Activated CD4-positive, alpha-beta T cell treated with anti-CD3 and anti-CD28 coated beads for 1 hour (primary cell): ENCODE measurements around the gene CTIF.

Experiments used
- DNase-seq: peaks from one replicate; pipeline ENCODE4 v3.0.0-alpha.2; 2020

The CTIF gene

DNA sequence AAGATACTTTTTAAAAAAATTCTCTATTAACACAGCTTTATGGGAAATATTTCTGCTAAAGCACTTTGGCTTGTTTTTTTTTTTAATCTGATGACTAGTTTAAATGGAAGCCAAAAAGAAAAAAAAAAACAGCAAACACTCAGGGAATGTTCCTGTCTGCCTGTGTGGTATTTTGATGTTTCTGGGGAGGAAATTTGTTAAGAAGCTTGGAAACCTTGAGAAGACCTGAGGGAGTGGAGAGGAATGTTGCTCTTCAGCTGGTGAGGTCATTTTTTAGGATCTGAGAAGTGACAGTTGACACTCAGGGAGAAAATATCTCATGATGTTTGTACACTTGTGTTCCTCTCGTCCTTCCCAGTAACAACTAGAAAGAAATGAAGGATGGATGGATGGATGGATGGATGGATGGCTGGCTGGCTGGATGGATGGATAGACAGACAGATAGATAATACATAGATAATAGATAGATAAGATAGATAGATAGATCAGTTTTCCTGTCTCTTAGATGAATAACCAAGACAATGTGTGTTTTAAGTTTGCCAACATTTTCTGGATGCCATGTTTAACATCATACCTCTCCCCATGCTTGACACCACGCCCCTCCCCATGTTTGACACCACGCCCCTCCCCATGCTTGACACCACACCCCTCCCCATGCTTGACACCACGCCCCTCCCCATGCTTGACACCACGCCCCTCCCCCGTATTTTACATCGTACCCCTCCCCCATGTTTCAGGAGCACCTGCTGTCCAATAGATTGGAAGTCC lies 84.8 kb downstream of the CTIF start:
- DNase-seq = no peak

DNA sequence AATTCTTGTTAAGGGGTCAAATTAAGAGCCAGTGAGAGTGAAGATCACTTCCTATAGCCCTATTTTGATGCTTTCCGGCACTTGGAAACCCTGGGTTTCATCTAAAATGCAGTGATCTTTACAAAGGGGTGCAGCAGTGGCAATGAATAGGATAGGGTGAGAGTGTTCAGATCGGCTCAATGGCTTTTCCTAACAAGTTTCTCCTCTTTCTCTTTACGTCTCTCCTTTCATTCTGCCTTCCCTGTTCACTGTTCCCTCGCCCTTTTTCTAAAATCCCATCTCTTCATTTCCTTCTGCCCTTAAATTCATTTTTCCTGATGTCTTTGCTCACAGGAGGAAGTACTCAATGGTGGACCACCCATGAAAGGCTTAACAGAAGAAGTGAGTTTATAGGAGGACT lies 86.0 kb downstream of the CTIF start:
- no peak for DNase-seq

DNA sequence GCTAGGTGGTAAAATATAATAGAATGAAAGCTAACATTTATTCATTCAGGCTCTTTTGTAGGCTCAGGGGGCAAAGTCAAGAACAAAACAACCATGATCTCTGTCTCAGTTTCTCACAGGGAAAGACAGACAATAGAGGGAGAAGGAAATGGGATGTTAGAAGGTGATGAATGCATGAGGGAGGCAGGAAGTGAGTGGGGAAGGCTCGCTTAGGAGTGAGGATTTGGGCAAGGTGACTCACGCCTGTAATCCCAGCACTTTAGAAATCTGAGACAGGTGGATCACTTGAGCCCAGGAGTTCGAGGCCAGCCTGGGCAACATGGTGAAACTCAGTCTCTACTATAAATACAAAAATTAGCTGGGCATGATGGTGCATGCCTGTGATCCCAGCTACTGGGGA lies 88.4 kb downstream of the CTIF start:
- DNase-seq = no peak

DNA sequence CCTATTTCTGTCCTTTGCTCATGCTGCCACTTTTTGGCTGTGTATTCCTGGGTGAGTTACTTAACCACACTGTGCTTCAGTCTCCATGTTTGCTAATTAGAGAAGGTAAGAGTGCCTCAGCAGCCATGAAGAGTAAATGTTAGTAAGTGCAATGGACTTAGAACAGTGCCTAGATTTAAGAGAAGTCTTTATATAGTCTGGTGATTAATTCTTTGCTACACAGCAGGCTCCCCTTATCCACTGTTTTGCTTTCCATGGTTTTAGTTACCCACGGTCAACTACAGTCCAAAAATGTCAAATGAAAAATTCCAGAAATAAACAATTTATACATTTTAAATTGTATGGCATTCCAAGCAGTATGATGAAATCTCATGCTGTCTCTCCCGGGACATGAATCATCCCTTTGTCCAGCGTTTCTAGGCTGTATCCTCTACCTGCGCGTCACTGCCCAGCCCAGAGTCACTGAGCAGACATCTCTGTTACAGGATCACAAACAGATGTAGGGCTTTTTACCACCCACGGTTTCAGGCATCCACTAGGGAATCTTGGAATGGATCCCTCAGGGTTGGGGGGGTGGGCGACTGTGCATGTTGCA lies 91.0 kb downstream of the CTIF start:
- DNase-seq = no peak

DNA sequence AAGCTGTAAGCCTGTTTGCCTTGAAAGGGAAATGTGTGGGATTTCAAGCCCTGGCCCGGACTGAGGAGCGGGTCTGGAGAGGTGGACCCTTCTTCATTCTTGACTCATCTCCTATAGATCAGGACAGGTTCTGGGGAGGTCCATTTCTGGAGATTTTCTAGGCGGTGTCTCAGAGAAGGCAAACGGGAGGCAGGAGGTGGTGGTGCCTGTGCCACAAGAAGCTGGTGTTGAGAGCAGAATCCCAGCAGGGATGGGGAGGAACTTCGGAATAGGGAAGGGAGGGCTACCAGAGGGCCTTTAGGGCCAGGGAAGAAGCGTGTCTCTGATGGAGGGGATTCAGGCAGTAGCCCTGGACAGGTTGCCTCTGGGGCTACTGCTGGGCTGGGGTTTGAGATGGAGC lies 93.0 kb downstream of the CTIF start:
- DNase-seq = no peak

DNA sequence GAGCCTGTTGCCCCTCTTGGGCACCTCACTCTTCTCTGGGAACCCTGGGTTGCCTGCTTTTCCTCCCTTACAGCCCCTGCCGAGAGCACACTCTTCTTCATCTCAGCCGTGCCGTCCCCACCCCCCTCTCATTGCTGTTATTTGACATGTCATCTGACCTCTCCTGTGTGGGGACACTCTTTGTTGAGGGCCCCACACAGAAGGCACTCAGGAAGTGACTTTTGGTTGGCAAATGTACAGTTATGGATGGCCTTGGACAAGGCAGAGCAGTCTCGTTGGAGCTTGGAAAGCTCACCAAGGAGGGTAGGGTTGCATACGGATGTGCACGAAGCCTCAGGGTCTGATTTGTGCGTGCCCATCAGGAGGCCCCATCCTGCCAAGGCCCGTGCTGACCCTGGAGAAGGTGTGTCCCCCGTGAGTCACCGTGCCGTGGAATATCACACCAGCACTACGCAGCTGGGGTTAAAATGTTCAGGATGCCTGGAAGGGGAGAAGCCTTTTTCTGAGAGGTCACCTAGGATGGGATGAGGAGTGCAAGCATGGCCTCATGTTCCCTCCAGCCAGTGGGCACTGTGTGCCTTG lies 93.9 kb downstream of the CTIF start:
- no peak for DNase-seq

DNA sequence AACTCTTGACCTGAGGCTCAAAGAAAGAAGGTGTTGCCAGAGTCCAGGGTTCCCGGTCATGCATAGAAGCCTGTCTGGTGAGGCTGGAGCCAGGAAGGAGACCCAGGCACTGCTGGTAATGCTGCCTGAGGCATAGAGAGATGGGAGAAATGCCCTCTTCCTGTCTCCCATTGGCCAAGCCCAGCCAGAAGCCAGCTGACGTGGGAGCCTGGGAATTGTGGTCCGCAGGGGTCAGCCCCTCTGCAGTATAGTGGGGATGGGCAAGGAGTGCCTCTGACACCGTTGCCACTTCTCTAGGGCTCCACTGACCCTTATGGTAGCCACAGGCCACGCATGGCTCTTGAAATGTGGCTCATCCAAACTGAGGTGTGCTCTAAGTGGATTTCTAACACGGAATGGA lies 95.7 kb downstream of the CTIF start:
- DNase-seq = no peak

DNA sequence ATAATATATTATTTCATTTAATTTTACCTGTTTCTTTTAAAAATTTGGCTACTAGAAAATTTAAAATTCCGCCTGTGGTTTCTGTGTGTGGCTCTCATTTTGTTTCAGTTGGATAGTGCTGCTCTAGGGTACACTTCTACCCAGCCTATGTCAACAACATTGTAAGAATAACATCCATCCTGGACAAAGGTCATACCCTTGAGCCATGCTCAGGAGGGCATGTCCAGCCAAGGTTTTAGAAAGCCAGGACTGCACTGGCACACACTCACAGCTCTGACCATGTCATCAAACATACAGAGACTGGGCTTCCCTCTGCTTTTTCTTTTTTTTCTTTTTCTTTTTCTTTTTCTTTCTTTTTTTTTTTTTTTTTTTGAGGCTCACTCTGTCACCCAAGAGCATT lies 96.1 kb downstream of the CTIF start:
- DNase-seq = no peak

DNA sequence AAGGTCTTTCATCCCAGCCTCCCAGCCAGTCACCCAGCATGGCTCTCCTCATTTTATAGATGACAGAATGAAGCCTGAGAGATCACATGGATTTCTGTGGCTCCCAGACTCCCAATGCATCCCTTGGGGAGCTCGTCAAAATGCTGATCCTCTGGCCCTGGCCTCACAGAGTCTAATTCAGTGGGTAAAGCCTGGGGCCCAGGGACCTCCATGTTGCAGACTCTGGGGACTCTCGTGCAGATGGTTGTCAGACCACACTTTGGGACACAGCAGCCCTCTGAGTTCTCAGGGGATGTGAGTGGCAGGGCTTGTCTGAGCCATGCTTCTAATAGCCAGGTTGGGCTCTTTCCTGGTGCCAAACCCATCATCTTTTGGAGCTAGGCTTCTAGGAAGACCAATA lies 97.0 kb downstream of the CTIF start:
- no peak for DNase-seq

DNA sequence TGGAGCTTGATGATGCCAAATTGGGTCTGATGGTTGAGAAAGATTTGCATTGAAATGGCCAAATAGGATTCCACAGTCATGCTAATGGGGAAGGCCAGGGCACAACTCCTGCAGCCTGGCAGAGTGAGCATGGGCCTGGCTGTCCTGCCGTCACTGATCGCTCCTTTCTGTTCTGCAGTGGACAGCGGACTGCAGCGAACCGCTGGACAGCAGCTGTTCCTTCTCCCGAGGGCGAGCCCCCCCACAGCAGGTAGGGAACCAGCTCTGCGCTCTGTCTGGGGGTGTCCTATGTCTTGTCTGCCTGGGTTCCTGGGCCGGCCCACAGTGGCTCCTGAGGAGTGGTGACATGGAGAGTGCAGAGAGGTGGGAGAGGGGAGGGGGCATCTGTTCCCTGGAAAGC lies 97.6 kb downstream of the CTIF start:
- DNase-seq = no peak

DNA sequence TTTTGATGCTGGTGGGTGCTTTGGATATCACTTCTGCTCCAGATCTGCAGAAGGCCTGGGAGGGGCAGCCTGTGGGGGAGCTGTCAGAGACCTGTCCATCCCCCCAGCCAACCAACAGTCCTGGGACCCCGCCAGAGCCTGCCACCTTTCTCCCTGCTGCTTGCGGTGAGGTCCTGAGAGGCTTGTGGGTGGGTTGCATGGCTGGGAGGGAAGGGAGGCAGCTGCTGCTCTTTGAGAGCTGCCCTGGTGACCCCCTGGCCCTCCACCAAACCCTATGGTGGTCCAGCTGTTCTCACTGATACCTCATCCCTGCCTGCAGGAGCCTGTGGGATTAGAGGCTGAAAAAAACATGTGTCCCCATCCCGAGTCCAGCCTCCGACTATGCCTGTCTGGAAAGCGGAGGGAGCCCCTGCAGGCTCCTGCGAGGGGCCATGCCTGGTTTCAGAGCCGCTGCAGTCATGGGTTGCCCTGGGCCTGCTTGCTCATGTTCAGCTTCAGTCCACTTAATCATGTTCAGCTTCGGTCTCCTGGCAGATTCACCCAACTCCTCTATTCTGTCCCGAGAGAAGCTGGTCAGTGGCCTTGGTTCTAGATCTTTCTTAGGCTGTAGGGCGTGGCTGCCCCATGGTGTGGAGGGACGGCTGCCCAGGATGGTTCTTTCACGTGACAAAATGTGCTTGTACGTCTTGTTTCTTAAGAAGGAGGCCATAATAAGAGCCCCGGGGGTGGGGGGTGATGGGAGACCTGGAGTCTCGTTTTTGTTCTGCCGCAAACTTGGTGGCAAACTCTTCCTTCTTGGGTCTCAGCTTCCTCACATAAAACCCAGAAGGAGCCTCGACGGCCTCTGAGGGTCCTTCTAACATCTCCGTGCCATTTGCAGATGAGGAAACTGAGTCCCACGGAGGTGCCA lies 98.5 kb downstream of the CTIF start:
- no peak for DNase-seq

DNA sequence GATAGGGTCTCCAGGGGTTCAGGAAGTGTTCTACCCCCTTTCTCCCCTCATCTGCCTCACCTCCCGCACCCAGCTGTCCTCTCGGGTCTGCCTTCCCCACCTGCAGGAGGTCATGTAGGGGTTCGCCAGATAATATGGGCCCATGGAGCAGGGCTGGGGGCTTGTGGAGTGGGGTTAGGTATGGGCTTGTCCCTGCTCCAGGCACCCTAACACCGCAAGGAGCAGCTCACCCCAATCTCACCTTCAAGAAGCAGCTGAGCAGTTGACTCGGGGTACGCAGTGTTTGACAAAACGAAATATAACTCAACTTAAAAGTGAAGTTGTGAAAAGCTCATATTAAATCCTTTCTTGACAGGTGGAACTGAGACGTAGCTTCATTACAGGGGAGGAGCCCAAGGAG lies 99.6 kb downstream of the CTIF start:
- DNase-seq = no peak

DNA sequence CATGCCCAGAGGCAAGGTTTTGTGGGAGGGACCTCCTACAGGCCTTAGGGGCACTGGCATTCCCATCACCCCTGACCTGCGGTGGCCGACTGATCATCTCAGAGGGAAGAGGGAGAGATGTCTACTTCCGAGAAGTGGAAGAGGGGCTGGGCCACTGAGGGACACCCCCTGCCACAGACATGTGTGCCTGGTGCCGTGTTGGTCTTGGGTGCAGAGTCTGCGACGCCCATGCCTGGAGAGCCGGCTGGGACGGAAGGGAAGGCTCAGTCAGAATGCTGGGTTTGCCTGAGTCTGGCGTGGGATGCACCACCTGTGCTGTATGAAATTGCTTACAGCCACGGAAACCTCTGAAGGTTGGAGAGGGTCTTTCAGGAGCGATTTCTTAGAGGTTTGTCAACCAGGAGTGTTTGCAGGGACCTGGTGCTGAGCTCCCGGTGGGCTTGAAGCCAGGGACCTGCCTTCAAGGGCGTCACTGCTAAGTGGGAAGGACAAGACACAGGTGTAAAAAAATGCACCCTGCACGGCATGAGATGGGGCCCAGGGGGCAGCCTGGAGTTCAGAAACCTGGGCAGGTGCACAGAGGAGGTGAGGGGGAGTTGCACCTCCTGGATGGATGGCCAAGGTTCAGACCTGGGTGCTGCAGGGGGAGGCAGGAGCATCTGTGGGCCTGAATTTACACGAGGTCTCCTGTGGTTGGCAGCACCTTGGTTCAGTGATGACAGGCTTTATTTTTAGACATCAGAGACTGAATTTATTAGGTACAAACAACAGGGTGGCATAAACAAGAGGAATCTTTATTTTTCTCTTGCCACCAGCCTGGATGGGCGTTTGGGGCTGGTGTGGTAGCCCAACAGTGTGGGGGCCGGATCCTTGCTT lies 100.3 kb downstream of the CTIF start:
- no peak for DNase-seq

DNA sequence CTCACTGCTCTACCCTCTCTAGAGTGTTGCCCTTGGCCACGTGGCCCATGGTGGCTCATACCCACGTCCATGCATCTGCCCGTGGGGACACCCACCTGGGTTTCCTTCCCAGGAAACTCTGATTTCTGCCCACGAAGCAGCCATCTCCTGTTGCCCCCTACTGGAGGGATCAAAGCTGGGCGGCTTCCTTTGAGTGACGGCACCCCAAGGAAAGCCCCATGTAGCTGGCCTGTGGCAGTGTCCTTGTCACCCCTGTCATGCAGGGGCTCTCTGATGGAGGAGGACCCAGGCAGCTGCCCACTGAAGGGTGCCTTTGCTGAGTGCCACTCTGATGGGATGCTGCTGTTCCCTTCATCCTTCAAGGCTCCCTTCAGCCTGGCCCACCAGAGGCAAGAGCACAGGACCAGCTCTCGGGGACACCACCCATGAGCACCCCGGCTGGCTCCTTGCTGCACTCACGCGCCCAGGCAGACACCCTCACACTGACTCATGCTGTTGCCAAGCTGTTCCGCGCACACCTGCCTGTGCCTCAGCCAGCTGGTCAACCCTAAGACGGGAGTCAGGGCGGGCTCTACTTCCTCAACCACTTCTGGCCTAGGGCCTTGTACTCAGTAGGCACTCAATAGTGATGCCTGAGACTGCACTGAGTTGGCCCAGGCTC lies 101.1 kb downstream of the CTIF start:
- DNase-seq = no peak

DNA sequence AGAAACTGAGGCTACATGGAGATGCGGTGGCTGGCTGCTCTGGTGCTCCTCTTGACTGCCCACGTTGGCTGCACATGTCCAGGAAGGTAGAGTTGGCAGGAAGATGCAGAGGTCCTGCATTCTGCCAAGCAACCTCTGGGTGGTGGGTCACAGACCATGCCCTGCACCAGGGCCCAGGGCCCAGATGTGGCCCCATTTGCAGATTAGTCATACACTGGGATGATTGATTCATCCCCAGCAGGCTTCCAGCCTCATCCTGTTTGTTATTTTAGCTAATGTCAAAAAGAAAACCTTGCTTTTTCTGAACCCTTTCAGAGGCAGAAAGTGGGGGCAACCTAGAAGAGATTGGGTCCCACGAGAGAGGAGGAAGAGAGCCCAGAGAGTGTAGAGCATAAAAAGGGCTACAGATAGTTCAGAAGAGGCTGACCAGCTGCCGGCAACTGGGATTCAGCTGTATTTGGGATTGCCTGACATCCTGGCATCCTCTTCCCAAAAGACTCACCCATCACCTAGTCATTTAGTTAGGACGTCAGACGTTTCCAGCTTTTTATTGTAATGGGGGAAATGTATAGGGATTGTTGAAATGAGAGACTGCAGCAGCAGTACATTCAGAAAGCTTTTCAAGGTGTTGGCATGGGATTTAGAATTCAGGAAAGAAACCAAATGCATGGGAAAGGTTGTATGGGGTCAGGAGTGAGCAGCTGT lies 101.9 kb downstream of the CTIF start:
- no peak for DNase-seq

DNA sequence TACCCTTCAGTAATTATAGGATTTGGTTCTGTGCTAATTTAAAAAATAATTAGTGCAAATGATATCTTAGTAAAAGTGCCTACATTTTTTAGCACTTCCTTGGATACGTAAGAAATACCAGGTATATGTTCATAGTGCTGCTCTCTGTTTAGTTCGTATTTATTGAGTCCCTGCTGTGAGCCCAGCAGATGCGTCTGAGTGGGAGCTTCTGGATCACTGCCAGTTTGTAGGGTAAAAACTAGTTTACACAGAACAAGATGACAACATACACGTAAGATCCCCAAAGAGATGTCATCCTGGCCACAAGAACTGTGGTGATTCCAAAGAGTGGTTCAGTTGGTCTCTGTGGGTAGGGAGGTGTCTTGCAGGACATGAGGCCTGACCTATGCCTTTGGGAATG lies 103.2 kb downstream of the CTIF start:
- DNase-seq = no peak

DNA sequence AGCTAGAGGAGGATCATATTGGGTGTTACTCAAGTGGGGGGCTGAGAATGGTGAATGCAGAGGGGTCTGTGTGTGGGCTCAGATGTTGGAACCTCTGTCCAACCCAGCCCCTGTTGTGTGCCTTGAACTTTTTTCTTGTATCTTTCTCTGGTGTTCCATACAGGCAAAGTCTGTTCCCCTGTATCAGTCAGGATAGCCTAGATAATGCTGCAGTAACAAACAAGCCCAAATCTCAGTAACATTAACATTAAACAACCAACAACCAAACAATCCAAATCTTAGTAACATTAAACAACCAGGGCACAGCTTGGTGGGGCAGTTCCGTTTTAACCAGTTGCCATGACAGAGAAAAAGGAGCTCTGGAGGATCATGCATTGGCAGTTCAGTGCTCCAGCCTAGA lies 103.7 kb downstream of the CTIF start:
- DNase-seq = no peak

DNA sequence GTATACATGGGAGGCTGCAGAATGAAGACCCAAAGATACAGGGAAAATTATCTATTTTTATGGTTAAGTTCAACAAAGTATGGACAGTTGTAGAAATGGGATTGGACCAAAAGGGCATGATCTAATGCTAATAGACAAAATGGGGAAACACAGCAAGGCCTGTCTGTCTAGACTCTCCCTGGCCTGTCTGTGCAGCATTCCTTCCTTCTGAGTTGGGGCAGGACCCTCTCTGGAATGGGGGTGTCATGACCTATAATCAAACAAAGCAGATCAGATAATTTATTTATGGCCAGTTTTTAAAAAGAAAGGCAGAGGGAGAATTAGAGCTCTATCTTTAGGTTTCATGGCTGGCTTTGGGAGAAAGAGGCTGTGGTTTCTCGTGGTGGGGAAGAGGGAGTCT lies 104.4 kb downstream of the CTIF start:
- no peak for DNase-seq

DNA sequence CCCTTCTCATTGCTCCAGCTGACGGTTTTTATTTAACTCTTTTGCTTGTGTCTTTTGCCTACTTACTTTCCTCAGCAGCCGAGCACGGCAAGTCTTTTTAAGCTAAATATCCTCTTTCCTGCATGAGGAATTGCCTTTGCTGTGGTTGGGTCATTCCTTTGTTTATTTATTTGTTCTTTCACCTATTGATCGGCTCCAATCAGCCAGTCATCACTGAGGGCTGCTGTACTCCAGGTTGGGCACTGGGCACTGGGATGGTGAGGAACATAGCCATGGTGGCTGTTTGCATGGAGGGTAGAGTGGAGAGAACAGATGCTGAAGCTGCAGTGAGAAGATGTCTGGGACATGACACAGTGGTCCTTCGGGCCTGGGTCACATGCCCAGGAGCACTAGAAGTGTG lies 105.2 kb downstream of the CTIF start:
- no peak for DNase-seq

DNA sequence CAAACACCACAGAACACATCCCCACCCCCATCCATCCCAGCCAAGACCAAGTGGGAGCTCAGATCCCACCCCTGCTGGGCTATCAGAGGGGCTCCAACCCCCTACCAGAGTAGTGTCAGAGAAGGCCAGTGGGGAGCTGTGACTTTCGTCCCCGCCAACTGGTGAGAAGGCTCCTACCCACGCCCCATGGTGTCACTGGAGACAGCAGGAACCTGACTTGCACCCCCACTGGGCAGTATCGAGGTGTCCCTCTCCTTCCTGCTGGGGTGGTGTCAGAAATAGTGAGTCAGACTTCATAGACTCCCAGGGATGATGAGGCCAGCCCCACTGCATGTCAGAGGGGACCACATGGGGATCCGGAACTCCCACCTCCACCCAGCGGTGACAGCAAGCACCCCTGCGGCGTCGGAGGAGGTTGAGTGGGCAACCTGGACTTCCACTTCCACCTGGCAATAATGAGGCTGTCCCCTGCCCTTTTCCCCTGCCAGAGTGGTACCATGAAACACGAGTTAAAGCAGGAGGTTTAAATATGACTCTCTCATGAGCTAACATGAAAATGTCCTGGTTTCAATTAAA lies 106.7 kb downstream of the CTIF start:
- DNase-seq = no peak

DNA sequence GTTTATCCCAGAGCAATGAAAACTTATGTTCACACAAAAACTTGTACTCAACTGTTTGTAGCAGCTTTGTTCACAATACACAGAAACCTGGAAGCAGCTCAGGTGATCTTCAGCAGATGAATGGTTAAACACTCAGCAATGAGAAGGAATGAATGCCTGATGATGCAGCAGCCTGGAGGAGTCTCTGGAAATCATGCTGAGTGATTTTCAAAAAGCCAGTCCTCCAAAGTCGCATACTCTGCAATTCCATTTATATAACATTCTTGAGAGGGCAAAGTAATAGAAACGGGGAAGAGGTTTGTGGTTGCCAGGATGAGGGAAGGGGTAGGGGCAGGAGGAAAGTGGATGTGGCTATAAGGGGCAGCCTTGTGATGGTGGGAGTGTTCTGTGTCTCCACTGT lies 108.1 kb downstream of the CTIF start:
- DNase-seq = no peak
